ENCODE data around the gene SCUBE1.

DNA sequence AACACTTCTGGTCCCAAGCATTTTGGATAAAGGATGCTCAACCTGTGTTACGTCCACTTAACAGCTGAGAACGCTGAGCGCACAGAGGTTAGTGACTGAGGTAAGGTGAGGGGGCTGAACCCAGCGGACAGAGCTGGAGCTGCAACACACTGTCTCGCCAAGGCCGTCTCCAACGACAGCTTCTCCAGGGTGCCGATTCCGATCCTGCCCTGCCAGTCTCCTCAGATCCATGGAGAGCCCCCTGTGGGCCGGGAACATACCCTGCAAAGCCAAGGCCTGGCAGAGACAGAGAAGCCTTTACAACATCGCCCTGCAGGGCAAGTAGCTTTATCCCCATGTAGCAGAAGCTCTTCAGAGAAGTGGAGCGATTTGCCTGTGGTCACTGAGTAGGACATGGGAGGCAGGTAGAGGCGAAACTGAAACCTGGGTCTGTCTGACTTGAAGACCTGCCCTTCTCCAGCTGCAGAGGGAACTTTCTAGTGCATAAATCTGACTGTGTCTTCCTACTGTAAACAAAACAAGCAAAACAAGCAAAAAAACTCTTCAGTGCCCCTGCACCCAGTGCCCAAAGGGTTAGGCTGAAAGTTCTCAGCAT is 72.8 kb downstream of the SCUBE1 start:
- no peak for TF ChIP-seq POLR2A (IDR thresholded peaks at IDR 0.05)
- TF ChIP-seq, protein P1, sequence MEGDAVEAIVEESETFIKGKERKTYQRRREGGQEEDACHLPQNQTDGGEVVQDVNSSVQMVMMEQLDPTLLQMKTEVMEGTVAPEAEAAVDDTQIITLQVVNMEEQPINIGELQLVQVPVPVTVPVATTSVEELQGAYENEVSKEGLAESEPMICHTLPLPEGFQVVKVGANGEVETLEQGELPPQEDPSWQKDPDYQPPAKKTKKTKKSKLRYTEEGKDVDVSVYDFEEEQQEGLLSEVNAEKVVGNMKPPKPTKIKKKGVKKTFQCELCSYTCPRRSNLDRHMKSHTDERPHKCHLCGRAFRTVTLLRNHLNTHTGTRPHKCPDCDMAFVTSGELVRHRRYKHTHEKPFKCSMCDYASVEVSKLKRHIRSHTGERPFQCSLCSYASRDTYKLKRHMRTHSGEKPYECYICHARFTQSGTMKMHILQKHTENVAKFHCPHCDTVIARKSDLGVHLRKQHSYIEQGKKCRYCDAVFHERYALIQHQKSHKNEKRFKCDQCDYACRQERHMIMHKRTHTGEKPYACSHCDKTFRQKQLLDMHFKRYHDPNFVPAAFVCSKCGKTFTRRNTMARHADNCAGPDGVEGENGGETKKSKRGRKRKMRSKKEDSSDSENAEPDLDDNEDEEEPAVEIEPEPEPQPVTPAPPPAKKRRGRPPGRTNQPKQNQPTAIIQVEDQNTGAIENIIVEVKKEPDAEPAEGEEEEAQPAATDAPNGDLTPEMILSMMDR (IDR thresholded peaks at IDR 0.05): no peak
